Peyer's patch (tissue), 4 donors: ENCODE data around the gene SMAD9.

Experiments
- POLR2A ChIP-seq, 2 donors: fragments of 450-650 bp; IDR thresholded peaks; one replicate each; pipeline ENCODE4 v1.5.1; 2017; ENCODE audit warnings: antibody characterized with exemption in 2 of 2, mild to moderate bottlenecking in 2 of 2, moderate library complexity in 2 of 2
- TF ChIP-seq, protein P1 (sequence below), 6 experiments: fragments of 450-650 bp in 4 of 6; fragments of 200-600 bp in 2 of 6; sonication (generic) in 1 of 6; IDR thresholded peaks; one replicate each; pipeline ENCODE4 v1.5.1; 2017 to 2019; ENCODE audit warnings: antibody characterized with exemption in 6 of 6, mild to moderate bottlenecking in 3 of 6, moderate library complexity in 1 of 6

DNA sequence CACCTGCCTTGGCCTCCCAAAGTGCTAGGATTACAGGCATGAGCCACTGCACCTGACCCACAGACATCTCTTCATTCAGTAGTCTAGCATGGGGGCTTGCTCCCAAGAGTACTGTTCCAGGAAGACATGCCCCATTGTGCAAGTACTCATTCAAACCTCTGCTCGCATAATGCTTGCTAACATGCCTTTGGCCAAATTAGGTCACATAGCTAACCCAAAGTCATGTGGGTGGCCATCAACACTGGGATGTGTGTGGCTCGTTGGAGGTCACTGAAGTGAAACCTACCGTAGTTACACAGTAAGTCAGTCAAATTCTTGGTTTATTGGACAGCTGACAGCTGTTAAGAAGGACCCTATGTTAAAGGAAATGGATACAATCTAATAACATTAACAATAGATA, 80.8 kb downstream of the SMAD9 start:
- TF ChIP-seq, protein P1, sequence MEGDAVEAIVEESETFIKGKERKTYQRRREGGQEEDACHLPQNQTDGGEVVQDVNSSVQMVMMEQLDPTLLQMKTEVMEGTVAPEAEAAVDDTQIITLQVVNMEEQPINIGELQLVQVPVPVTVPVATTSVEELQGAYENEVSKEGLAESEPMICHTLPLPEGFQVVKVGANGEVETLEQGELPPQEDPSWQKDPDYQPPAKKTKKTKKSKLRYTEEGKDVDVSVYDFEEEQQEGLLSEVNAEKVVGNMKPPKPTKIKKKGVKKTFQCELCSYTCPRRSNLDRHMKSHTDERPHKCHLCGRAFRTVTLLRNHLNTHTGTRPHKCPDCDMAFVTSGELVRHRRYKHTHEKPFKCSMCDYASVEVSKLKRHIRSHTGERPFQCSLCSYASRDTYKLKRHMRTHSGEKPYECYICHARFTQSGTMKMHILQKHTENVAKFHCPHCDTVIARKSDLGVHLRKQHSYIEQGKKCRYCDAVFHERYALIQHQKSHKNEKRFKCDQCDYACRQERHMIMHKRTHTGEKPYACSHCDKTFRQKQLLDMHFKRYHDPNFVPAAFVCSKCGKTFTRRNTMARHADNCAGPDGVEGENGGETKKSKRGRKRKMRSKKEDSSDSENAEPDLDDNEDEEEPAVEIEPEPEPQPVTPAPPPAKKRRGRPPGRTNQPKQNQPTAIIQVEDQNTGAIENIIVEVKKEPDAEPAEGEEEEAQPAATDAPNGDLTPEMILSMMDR (IDR thresholded peaks at IDR 0.05), result no peak
- no peak for TF ChIP-seq POLR2A (IDR thresholded peaks at IDR 0.05)
